Activated CD4-positive, alpha-beta T cell treated with anti-CD3 and anti-CD28 coated beads, Interleukin-2, amount 10 ng/mL, durations not matched to agents 7 days and 5 days (primary cell): ENCODE results near the gene POLR2J. TPM values are rescaled to one million over a fixed set of nuclear protein-coding genes. Genes with fewer than 3 reads are reported as not detected.

Experiments used
- CTCF ChIA-PET: fragments of 350-600 bp; sonication (Branson Sonifier 250); formaldehyde crosslinking; loops from one replicate; lab custom pipeline; 2021; ENCODE audit warnings: antibody characterized with exemption; lab: Charles Lee
- POLR2A ChIA-PET: fragments of 350-600 bp; sonication (Branson Sonifier 250); formaldehyde crosslinking; loops from one replicate; lab custom pipeline; 2021; ENCODE audit warnings: antibody characterized with exemption; lab: Charles Lee
- DNase-seq: peaks from one replicate; pipeline ENCODE4 v3.0.0-alpha.2; 2020
- H3K27ac Mint-ChIP-seq: one replicate; pipeline ENCODE4 v1.8.0; 2021; ENCODE audit warnings: mild to moderate bottlenecking, moderate library complexity, mixed read lengths
- H3K27me3 Mint-ChIP-seq: one replicate; pipeline ENCODE4 v1.8.0; 2021; ENCODE audit warnings: mixed read lengths
- H3K36me3 Mint-ChIP-seq: one replicate; pipeline ENCODE4 v1.8.0; 2021; ENCODE audit warnings: low read depth, mixed read lengths
- H3K4me1 Mint-ChIP-seq: one replicate; pipeline ENCODE4 v1.8.0; 2021; ENCODE audit warnings: mixed read lengths
- H3K4me3 Mint-ChIP-seq: one replicate; pipeline ENCODE4 v1.8.0; 2021; ENCODE audit warnings: mild to moderate bottlenecking, moderate library complexity, mixed read lengths
- H3K9me3 Mint-ChIP-seq: one replicate; pipeline ENCODE4 v1.8.0; 2021; ENCODE audit warnings: mixed read lengths
- total RNA-seq, 2 experiments: library from RNA; stranded (reverse); gene quantifications; one replicate each; pipeline ENCODE4 v1.2.3, GENCODE V29; 2021

Gene POLR2J
- total RNA-seq, 2 experiments from 2014 or later: 44.3 to 56.4 TPM

- H3K9me3 Mint-ChIP-seq: no peaks in the 10 kb centered on the region
- no peak for DNase-seq
- H3K4me1 Mint-ChIP-seq: no peaks in the 10 kb centered on the region
- ChIA-PET CTCF (interaction anchor here (0.7 to 1.8 kb wide), 3 partner anchors 9 to 40 kb away, joined by 3 read pairs; no protein-coding TSS in a partner anchor), POLR2A (no interaction called here)
- H3K36me3 Mint-ChIP-seq: peaks cover 9% of the 10 kb centered on the region
- no peak overlapping the region for H3K4me3 Mint-ChIP-seq
- H3K27ac Mint-ChIP-seq: no peak overlapping the region
- no peaks in the 10 kb centered on the region for H3K27me3 Mint-ChIP-seq
Observed at GRCh38 chr7:102453319-102453718, 25.4 kb downstream of the POLR2J start.

- Mint-ChIP-seq H3K27ac (no peak overlapping the region), H3K4me1 (no peaks in the 10 kb centered on the region), H3K36me3 (peaks cover 7% of the 10 kb centered on the region), H3K4me3 (no peak overlapping the region), H3K27me3 (no peaks in the 10 kb centered on the region), H3K9me3 (no peaks in the 10 kb centered on the region)
- CTCF ChIA-PET: interaction anchor here (0.7 to 1.6 kb wide), 4 partner anchors 10 to 48 kb away, joined by 3 to 4 read pairs (median 3); no protein-coding TSS in a partner anchor
- no peak for DNase-seq
- POLR2A ChIA-PET: no interaction called here
Observed at GRCh38 chr7:102452451-102452850, 26.3 kb downstream of the POLR2J start.

- CTCF ChIA-PET: interaction anchor here (1.0 to 1.3 kb wide), 3 partner anchors 11 to 47 kb away, joined by 3 to 5 read pairs (median 4); no protein-coding TSS in a partner anchor
- Mint-ChIP-seq H3K4me1 (no peaks in the 10 kb centered on the region), H3K4me3 (no peak overlapping the region), H3K27me3 (no peaks in the 10 kb centered on the region), H3K27ac (no peak overlapping the region), H3K9me3 (no peaks in the 10 kb centered on the region), H3K36me3 (peaks cover 13% of the 10 kb centered on the region)
- no peak for DNase-seq
- POLR2A ChIA-PET: no interaction called here
Observed at GRCh38 chr7:102451371-102452054, 27.2 kb downstream of the POLR2J start.

GRCh38 chr7:102450242-102450641, 28.5 kb downstream of the POLR2J start:
- H3K4me1 Mint-ChIP-seq: no peaks in the 10 kb centered on the region
- H3K27ac Mint-ChIP-seq: no peak overlapping the region
- peak; percentile 58 for DNase-seq
- ChIA-PET CTCF (interaction anchor here (1.2 to 1.8 kb wide), 6 partner anchors 9 to 42 kb away, joined by 3 to 9 read pairs (median 4); partner anchors contain the start of gene ORAI2), POLR2A (no interaction called here)
- no peaks in the 10 kb centered on the region for H3K27me3 Mint-ChIP-seq
- H3K4me3 Mint-ChIP-seq: no peak overlapping the region
- no peaks in the 10 kb centered on the region for H3K9me3 Mint-ChIP-seq
- peaks cover 14% of the 10 kb centered on the region for H3K36me3 Mint-ChIP-seq

- H3K27ac Mint-ChIP-seq: no peak overlapping the region
Observed at GRCh38 chr7:102449136-102449535, 29.6 kb downstream of the POLR2J start.

GRCh38 chr7:102447311-102447710, 31.4 kb downstream of the POLR2J start:
- H3K36me3 Mint-ChIP-seq: peaks cover 23% of the 10 kb centered on the region
- DNase-seq: no peak
- no peaks in the 10 kb centered on the region for H3K9me3 Mint-ChIP-seq
- ChIA-PET POLR2A (interaction anchor here (1.6 kb wide), 1 partner anchor 13 kb away, joined by 5 read pairs; no protein-coding TSS in a partner anchor), CTCF (interaction anchor here (1.3 kb wide), 1 partner anchor 10 kb away, joined by 4 read pairs; no protein-coding TSS in a partner anchor)
- no peaks in the 10 kb centered on the region for H3K27me3 Mint-ChIP-seq
- H3K4me1 Mint-ChIP-seq: peaks cover 4% of the 10 kb centered on the region
- no peak overlapping the region for H3K27ac Mint-ChIP-seq
- no peak overlapping the region for H3K4me3 Mint-ChIP-seq

More at GRCh38 chr7:102449136-102449535, 29.6 kb downstream of the POLR2J start:
- Mint-ChIP-seq H3K4me3 (no peak overlapping the region), H3K4me1 (no peaks in the 10 kb centered on the region), H3K9me3 (no peaks in the 10 kb centered on the region), H3K36me3 (peaks cover 17% of the 10 kb centered on the region), H3K27me3 (no peaks in the 10 kb centered on the region)
- CTCF ChIA-PET: interaction anchor here (1.3 to 1.8 kb wide), 4 partner anchors 8 to 41 kb away, joined by 4 to 9 read pairs (median 4); partner anchors contain the start of gene ORAI2
- POLR2A ChIA-PET: no interaction called here
- no peak for DNase-seq

- no peak for DNase-seq
- Mint-ChIP-seq H3K27ac (no peak overlapping the region), H3K27me3 (no peaks in the 10 kb centered on the region), H3K36me3 (peaks cover 28% of the 10 kb centered on the region), H3K4me3 (no peak overlapping the region), H3K4me1 (peaks cover 7% of the 10 kb centered on the region), H3K9me3 (no peaks in the 10 kb centered on the region)
- ChIA-PET POLR2A (no interaction called here), CTCF (interaction anchor here (1.3 kb wide), 1 partner anchor 9 kb away, joined by 4 read pairs; no protein-coding TSS in a partner anchor)
Observed at GRCh38 chr7:102446387-102447156, 32.1 kb downstream of the POLR2J start.

- Mint-ChIP-seq H3K4me3 (no peak overlapping the region), H3K27me3 (no peaks in the 10 kb centered on the region), H3K9me3 (no peaks in the 10 kb centered on the region), H3K4me1 (peaks cover 8% of the 10 kb centered on the region), H3K27ac (peak overlapping the region; percentile 25), H3K36me3 (peaks cover 29% of the 10 kb centered on the region)
- CTCF ChIA-PET: interaction anchor here (0.7 kb wide), 1 partner anchor 13 kb away, joined by 4 read pairs; no protein-coding TSS in a partner anchor
- DNase-seq: no peak
- POLR2A ChIA-PET: no interaction called here
Observed at GRCh38 chr7:102445674-102446071, 33.0 kb downstream of the POLR2J start.

GRCh38 chr7:102444961-102445673, 33.6 kb downstream of the POLR2J start:
- H3K36me3 Mint-ChIP-seq: peaks cover 29% of the 10 kb centered on the region
- no peaks in the 10 kb centered on the region for H3K27me3 Mint-ChIP-seq
- H3K27ac Mint-ChIP-seq: peak overlapping the region; percentile 69
- H3K9me3 Mint-ChIP-seq: no peaks in the 10 kb centered on the region
- POLR2A ChIA-PET: no interaction called here
- H3K4me3 Mint-ChIP-seq: no peak overlapping the region
- CTCF ChIA-PET: interaction anchor here (0.7 to 1.5 kb wide), 2 partner anchors 13 to 29 kb away, joined by 4 read pairs; no protein-coding TSS in a partner anchor
- peaks cover 8% of the 10 kb centered on the region for H3K4me1 Mint-ChIP-seq
- DNase-seq: no peak

GRCh38 chr7:102439963-102440795, 38.5 kb downstream of the POLR2J start:
- Mint-ChIP-seq H3K36me3 (peaks cover 33% of the 10 kb centered on the region), H3K27me3 (no peaks in the 10 kb centered on the region), H3K4me1 (peaks cover 18% of the 10 kb centered on the region), H3K4me3 (no peak overlapping the region), H3K9me3 (no peaks in the 10 kb centered on the region), H3K27ac (no peak overlapping the region)
- DNase-seq: no peak
- POLR2A ChIA-PET: no interaction called here
- CTCF ChIA-PET: interaction anchor here (0.6 to 2.7 kb wide), 4 partner anchors 10 to 36 kb away, joined by 3 to 9 read pairs (median 5); no protein-coding TSS in a partner anchor

GRCh38 chr7:102436118-102436517, 42.6 kb downstream of the POLR2J start:
- H3K27me3 Mint-ChIP-seq: no peaks in the 10 kb centered on the region
- H3K9me3 Mint-ChIP-seq: no peaks in the 10 kb centered on the region
- no peak overlapping the region for H3K27ac Mint-ChIP-seq
- peaks cover 24% of the 10 kb centered on the region for H3K36me3 Mint-ChIP-seq
- POLR2A ChIA-PET: no interaction called here
- CTCF ChIA-PET: interaction anchor here (1.1 to 2.4 kb wide), 3 partner anchors 14 to 32 kb away, joined by 3 to 9 read pairs (median 8); no protein-coding TSS in a partner anchor
- H3K4me3 Mint-ChIP-seq: peak overlapping the region; percentile 44
- DNase-seq: no peak
- H3K4me1 Mint-ChIP-seq: peaks cover 35% of the 10 kb centered on the region
